Suprapubic skin (tissue), 4 donors: Measurements from ENCODE around the gene VAMP3.

ENCODE experiments used
- CTCF ChIP-seq, 2 donors: fragments of 200-600 bp in 1 of 2; fragments of 450-650 bp in 1 of 2; sonication (generic) in 1 of 2; IDR thresholded peaks; one replicate each; pipeline ENCODE4 v1.5.1; 2016 to 2019; ENCODE audit warnings: antibody characterized with exemption in 2 of 2, mild to moderate bottlenecking in 1 of 2, moderate library complexity in 1 of 2
- EP300 ChIP-seq: sonication (generic); formaldehyde crosslinking; IDR thresholded peaks from one replicate; pipeline ENCODE4 v1.6.1; 2017; ENCODE audit warnings: antibody characterized with exemption
- POLR2A ChIP-seq, 2 donors: fragments of 450-650 bp; IDR thresholded peaks; one replicate each; pipeline ENCODE4 v1.6.1; 2017; ENCODE audit warnings: antibody characterized with exemption in 2 of 2, mild to moderate bottlenecking in 2 of 2, moderate library complexity in 2 of 2
- POLR2AphosphoS5 ChIP-seq, 3 donors: sonication (generic); formaldehyde crosslinking; IDR thresholded peaks; one replicate each; pipeline ENCODE4 v1.6.1; 2017; ENCODE audit warnings: antibody characterized with exemption in 3 of 3

GRCh38 chr1:7781923-7782495, 10.9 kb downstream of the VAMP3 start:
- TF ChIP-seq CTCF (IDR thresholded peaks at IDR 0.05) (no peak), POLR2AphosphoS5 (IDR thresholded peaks at IDR 0.05) (no peak), POLR2A (IDR thresholded peaks at IDR 0.05) (no peak), EP300 (no peak)
